ENCODE data around the gene NSUN5. TPM values are rescaled to one million over a fixed set of nuclear protein-coding genes. Genes with fewer than 3 reads are reported as not detected.

NSUN5 gene
- total RNA-seq: 15.5 and 17.0 TPM in 2 replicates

DNA sequence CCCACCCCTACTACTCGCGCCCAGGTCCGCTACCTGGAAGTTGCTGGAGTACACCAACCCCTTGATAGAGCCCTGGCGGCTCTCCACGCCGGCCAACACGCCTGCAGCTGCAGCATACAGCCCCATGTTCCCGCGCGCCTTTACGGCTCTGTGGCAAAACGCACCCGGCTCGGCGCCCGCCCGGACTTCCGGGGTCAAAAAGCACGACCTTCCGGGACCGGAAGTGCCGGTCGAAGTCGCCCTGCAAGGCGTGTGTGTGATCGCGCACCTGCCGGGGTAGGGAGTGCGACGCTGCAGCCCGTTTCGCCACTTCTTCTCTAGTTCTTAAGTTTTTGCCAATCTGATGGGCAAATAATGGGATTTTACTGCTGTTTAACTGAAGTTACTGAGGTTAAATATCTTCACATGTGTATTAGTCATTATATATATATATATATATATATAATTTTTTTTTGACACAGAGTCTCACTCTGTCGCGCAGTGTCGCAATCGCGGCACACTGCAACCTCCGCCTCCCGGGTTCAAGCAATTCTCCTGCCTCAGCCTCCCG lies at the start of gene NSUN5:
Gene NSUN5, minus strand, starts transcription at position 162 of the 550 bp plus-strand sequence. Its CDS starts 36 bp downstream, at position 126.

GRCh38 chr7:73327922-73328321 lies 19.3 kb upstream of the NSUN5 start, which contains the start of the genes FKBP6 and TRIM50:
TSS of gene FKBP6 (plus strand) at chr7:73328161. CDS start at chr7:73328429, 268 bp downstream.
TSS of gene TRIM50 (minus strand) at chr7:73328082. CDS start at chr7:73324787, 3,295 bp downstream.

Other genes with a start within 250 kb of the NSUN5 start
- not detected in 2 replicates for gene SPDYE9, start 222.8 kb downstream of the NSUN5 start, total RNA-seq
- gene TRIM50, start 19.3 kb upstream of the NSUN5 start, total RNA-seq: not detected in 2 replicates
- gene FKBP6, start 19.3 kb upstream of the NSUN5 start, total RNA-seq: not detected in 2 replicates
- gene FZD9, start 125.0 kb upstream of the NSUN5 start, total RNA-seq: 0.37 and 0.88 TPM in 2 replicates
- gene BAZ1B, start 213.5 kb upstream of the NSUN5 start, total RNA-seq: 36.3 and 37.9 TPM in 2 replicates
- 28.3 and 56.6 TPM in 2 replicates for gene BCL7B, start 248.9 kb upstream of the NSUN5 start, total RNA-seq